Mucosa of stomach (tissue), 1 donor: ENCODE data around the gene GPR153.

Experiments used
- H3K27me3 ChIP-seq: one replicate; pipeline ENCODE4 v1.7.0; 2013; ENCODE audit warnings: mild to moderate bottlenecking, low read length; ENCODE audit not compliant: control insufficient read depth, insufficient read depth
- H3K36me3 ChIP-seq: one replicate; pipeline ENCODE4 v1.7.0; 2013; ENCODE audit warnings: low read length; ENCODE audit not compliant: control insufficient read depth, insufficient read depth
- H3K4me1 ChIP-seq: one replicate; pipeline ENCODE4 v1.7.0; 2013; ENCODE audit warnings: mild to moderate bottlenecking, low read length; ENCODE audit not compliant: control insufficient read depth, insufficient read depth
- H3K4me3 ChIP-seq: one replicate; pipeline ENCODE4 v1.7.0; 2013; ENCODE audit warnings: low read length
- H3K9ac ChIP-seq: one replicate; pipeline ENCODE4 v1.7.0; 2013; ENCODE audit warnings: mild to moderate bottlenecking, low read length, moderate library complexity
- H3K9me3 ChIP-seq: one replicate; pipeline ENCODE4 v1.7.0; 2013; ENCODE audit warnings: mild to moderate bottlenecking, low read length, moderate library complexity; ENCODE audit not compliant: control insufficient read depth
- donor health status: Pancreatic carcinoma.

Gene GPR153

DNA sequence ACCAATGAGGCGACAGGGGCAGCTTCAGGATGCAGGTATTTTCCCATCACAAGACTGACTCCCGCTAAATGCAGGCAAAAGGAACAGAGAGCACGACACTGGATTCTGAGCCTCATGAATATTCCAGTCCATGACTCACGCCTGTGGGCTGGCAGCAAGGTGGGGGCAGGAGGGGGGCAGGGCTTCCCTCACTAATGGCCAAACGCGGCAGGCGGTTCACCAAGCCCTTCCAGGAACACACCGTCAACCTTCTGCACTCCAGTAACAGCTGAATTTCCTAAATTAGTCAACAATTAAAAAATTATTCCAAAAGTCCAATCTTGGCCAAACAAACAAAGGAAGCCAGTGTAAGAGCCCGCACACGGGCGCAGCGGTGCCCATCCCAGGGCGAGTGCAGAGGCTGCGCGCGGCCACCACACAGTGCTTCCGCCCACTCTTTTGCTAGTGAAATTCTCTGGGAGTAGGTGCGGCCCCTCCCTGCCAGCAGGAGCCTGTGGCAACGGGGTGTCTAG is 12.5 kb upstream of the GPR153 start:
- no peak overlapping the region for H3K9ac ChIP-seq
- H3K27me3 ChIP-seq: no peaks in the 10 kb centered on the region
- H3K4me3 ChIP-seq: no peak overlapping the region
- H3K36me3 ChIP-seq: no peaks in the 10 kb centered on the region
- no peaks in the 10 kb centered on the region for H3K9me3 ChIP-seq
- peaks cover 24% of the 10 kb centered on the region for H3K4me1 ChIP-seq

DNA sequence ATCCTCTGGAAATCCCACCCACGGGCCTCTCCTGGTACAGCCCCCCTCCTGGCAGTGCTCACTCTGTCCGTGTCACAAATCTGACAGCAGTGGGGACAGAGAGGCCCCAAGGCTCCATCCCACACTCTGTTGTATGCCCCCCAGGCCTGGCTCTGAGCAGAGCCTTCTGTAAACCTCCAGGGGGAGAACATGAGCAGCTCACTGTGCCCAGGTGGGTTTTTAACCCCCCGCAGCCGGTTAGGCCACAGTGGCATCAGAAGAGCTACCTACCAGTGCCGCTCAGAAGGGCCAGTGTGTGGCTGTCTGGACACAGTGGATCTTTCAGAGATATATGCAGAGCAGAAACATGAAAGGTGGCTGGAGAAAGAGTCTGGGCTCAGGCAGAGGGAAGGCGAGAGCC is 12.0 kb upstream of the GPR153 start:
- H3K4me1 ChIP-seq: peaks cover 24% of the 10 kb centered on the region

DNA sequence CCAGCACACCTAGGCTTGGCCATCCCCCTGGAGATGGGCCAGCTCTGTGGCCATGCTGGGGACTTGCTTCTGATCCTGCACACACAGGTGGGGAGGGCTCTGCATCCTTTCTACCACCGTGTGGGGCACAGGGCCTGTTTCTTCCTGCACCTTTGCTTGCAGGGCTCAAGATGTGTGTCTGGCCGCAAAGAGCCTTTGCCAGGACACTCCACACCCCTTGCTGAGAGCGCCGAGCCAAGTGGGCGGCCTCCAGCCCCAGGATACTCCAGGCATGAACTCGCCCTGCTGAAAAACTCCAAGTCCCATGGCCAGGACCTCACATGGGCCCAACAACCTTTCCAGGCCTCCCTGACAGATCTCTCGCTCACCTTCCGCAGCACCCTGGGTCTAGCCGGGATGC is 11.6 kb upstream of the GPR153 start:
- Histone ChIP-seq H3K4me3 (no peak overlapping the region), H3K9ac (no peak overlapping the region), H3K4me1 (peaks cover 24% of the 10 kb centered on the region)

More for the DNA sequence above, 12.0 kb upstream of the GPR153 start:
- H3K36me3 ChIP-seq: no peaks in the 10 kb centered on the region
- no peak overlapping the region for H3K9ac ChIP-seq
- no peak overlapping the region for H3K4me3 ChIP-seq
- H3K27me3 ChIP-seq: no peaks in the 10 kb centered on the region
- no peaks in the 10 kb centered on the region for H3K9me3 ChIP-seq

DNA sequence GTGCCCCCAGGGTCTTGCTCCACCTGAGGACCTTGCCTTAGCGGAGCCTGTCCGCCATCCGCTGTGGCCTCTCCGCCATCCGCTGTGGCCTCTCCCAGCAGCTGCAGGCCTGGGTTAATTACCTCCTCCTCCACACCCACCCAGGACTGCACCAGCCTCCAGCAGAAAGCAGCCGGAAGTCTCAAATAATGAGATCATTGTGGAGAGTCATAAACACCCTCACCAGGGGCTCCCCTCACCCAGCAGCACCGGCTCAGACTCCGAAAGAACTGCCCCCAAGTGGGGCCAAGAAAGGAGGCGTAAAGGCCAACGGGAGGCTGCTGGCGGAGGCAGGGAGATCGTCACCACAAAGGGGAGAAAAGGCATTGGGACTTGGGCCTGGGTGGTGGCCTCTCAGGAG is 10.7 kb upstream of the GPR153 start:
- peaks cover 24% of the 10 kb centered on the region for H3K4me1 ChIP-seq
- no peaks in the 10 kb centered on the region for H3K27me3 ChIP-seq
- no peaks in the 10 kb centered on the region for H3K36me3 ChIP-seq
- no peak overlapping the region for H3K4me3 ChIP-seq
- H3K9ac ChIP-seq: no peak overlapping the region
- no peaks in the 10 kb centered on the region for H3K9me3 ChIP-seq

More for the DNA sequence above, 11.6 kb upstream of the GPR153 start:
- H3K36me3 ChIP-seq: no peaks in the 10 kb centered on the region
- no peaks in the 10 kb centered on the region for H3K27me3 ChIP-seq
- H3K9me3 ChIP-seq: no peaks in the 10 kb centered on the region

DNA sequence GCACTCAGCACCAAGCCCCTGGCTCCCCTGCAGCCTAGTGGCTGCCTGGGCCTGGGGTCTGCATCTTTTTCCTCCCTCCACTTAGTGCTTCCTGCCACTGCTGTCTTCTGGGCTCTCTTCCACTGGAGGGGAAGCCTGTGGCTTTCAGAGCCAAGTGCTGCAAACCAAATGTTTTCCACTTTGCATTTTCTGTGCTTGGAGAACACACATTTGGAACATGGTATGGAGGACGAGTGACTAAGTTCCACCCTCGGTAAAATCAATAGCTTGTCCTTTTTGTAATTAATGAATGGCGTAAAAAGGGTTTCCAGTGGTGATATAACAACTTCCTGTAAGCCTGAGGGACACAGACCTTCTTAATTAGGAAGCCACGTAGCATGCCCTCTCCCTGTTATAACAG is 10.1 kb upstream of the GPR153 start:
- H3K36me3 ChIP-seq: no peaks in the 10 kb centered on the region
- peaks cover 24% of the 10 kb centered on the region for H3K4me1 ChIP-seq
- H3K9me3 ChIP-seq: no peaks in the 10 kb centered on the region
- H3K27me3 ChIP-seq: no peaks in the 10 kb centered on the region
- H3K9ac ChIP-seq: no peak overlapping the region
- H3K4me3 ChIP-seq: no peak overlapping the region

DNA sequence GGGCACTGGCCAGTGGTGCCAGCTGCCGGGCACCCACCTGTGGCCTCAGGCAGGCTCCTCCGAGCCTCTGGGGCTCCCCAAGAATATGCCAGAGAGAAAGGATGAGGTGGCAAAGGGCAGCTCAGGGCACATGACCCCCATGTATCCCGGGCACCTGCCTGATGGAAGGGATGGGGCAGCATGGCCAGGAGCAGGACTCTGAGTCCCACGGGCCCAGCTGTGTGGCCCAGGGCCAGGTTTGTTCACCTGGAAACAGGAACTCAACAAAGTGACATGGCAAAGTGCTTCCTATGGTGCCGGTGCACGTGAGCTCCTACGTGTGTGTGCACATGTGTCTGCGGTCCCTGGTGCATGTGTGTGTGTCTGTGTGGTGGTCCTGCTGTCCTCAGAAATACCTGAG is 9.5 kb upstream of the GPR153 start:
- Histone ChIP-seq H3K9ac (no peak overlapping the region), H3K36me3 (no peaks in the 10 kb centered on the region), H3K4me1 (peaks cover 24% of the 10 kb centered on the region), H3K27me3 (no peaks in the 10 kb centered on the region), H3K9me3 (no peaks in the 10 kb centered on the region), H3K4me3 (no peak overlapping the region)

DNA sequence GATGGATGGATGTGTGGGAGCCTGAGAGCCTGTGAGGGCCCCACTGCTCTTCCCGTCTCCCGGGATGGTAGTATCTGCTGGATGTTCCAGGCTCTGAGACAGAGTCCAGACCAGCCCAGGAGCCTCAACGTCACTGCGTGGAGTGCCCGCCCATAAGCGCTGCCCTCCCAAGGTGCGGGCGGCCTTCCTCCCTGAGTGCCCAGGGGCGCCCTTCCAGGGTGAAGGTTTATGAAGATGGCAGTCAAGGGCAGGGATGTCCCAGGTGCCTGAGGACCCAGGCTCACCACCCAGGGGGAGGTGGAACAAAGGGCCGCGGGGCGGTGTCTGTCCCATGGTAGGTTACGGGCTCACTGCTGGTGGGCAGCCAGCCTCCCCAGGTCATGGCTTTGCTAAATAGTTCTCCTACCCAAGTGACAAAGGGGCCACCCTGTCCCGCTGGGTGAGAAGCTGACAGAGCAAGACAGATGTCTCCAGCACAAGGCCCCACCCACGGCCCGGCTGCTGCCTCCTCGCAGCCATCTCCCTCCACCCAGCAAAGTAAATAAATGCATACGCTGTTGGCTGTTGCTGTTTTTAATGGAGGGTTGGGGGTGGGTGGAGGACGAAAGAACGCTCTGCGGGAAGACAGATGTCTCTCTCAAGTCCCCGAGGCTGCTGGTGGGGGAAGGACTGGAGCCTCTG is 9.0 kb upstream of the GPR153 start:
- H3K9ac ChIP-seq: no peak overlapping the region
- H3K4me1 ChIP-seq: peaks cover 24% of the 10 kb centered on the region
- H3K4me3 ChIP-seq: no peak overlapping the region
- H3K9me3 ChIP-seq: no peaks in the 10 kb centered on the region
- H3K36me3 ChIP-seq: no peaks in the 10 kb centered on the region
- H3K27me3 ChIP-seq: no peaks in the 10 kb centered on the region

DNA sequence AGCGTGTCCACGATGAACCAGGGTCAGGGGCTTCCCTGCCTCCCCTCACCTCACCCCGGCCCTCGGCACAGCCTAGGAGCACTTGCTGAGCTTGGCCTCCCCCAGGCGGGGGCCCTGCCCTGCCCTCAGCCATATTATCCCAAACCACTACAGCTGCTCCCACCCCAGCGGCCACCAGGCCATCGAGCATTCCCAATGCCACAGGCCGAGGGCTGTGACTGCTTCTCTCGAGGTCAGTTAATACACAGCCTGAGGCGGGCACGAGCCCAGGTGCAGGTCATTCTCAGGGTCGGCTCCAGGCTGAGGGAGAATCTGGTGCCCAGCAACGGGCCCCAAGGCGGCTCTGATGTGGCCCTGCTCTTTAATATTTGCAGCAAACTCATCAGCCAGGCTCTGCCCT is 8.4 kb upstream of the GPR153 start:
- no peak overlapping the region for H3K4me3 ChIP-seq
- no peaks in the 10 kb centered on the region for H3K27me3 ChIP-seq
- no peak overlapping the region for H3K9ac ChIP-seq
- H3K36me3 ChIP-seq: no peaks in the 10 kb centered on the region
- peaks cover 24% of the 10 kb centered on the region for H3K4me1 ChIP-seq
- H3K9me3 ChIP-seq: no peaks in the 10 kb centered on the region

DNA sequence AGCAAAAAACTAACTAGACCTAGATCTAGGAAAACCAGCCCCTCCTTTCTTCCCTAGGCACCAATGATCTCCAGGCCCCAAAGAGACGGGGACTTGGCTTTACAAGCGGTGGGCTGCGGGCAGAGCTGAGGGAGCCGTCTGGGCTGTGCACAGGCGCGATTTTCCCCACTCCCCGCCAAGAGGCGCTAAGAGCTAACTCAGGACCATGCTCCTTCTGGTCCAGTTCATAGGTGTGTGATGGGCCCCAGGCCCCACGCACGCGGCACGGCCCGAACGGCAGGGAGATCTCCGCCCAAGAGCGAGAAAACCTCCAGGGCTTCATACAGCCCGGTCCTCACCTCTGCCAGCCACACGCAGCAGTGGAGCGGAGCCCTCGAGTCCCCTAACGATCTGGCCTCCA is 7.5 kb upstream of the GPR153 start:
- peaks cover 24% of the 10 kb centered on the region for H3K4me1 ChIP-seq

DNA sequence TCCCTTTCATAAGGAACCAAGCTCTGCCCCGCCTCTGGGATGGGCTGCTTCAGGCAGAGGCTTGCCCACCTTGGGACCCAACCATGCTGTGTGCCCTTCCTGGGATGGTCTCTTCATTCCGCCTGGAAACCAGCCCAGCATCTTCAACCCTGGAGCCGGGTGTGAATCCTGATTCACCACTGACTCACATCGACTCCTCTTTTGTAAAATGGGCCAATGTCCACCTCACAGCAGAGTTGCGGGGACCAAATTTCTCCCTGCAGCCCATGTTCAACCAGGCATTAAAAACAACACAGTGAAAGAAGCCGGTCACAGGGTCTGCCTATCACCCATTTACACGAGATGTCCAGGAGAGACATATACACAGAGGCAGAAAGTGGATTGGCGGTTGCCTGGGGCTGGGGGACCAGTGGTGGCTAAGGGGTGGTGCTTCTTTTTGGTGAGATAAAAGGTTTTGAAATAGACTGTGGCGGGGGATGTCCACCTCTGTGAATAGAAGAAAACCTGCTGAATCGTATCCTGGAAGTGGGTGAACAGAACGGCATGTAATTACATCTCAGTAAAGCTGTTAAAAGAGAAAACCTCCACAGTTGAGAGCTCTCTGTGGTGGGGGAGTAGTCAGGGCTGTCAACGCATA is 6.9 kb upstream of the GPR153 start:
- Histone ChIP-seq H3K9me3 (no peaks in the 10 kb centered on the region), H3K36me3 (no peaks in the 10 kb centered on the region), H3K27me3 (no peaks in the 10 kb centered on the region), H3K4me1 (peaks cover 24% of the 10 kb centered on the region), H3K9ac (no peak overlapping the region), H3K4me3 (no peak overlapping the region)

More for the DNA sequence above, 7.5 kb upstream of the GPR153 start:
- Histone ChIP-seq H3K4me3 (no peak overlapping the region), H3K9ac (no peak overlapping the region), H3K27me3 (no peaks in the 10 kb centered on the region), H3K36me3 (no peaks in the 10 kb centered on the region), H3K9me3 (no peaks in the 10 kb centered on the region)

DNA sequence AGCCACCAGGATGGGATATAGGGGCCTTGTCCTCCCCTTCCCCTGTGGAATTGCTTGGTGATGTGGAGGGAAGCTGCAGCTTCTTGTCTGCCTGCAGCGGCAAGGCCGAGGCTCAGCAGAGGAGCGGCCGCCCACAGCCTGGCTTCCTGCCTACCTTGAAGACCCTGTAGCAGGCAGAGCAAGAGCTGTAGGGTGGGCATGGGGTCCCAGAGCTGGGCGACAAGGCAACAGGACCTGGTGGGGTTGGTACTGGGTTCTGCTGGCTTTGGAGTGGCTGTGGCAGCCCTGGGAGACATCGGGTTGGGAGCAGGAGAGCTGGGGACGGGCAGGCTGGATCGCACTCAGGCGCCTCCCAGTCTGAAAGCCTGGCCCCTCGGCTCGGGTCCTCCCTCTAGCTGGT is 5.7 kb upstream of the GPR153 start:
- Histone ChIP-seq H3K27me3 (peaks cover 8% of the 10 kb centered on the region), H3K36me3 (no peaks in the 10 kb centered on the region), H3K4me1 (peaks cover 22% of the 10 kb centered on the region), H3K4me3 (no peak overlapping the region), H3K9me3 (no peaks in the 10 kb centered on the region), H3K9ac (no peak overlapping the region)

DNA sequence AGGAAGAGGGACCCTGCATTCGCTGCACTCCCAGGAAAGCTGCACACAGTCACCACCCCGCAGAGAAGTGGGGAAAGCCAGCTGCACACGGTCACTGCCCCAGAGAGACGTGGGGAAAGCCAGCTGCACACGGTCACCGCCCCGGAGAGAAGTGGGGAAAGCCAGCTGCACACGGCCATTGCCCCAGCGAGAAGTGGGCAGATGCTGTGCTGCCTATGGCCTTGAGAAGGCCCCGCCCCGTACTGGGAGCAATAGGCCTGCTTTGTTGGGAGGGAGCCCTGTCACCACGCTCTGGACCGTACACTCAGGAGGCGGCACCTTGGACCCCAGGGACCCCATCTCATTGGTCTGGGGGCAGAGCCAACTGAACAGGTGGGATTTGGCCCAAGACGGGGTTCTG is 4.3 kb upstream of the GPR153 start:
- Histone ChIP-seq H3K9me3 (no peaks in the 10 kb centered on the region), H3K27me3 (peaks cover 13% of the 10 kb centered on the region)

More for the DNA sequence above, 4.3 kb upstream of the GPR153 start:
- no peaks in the 10 kb centered on the region for H3K36me3 ChIP-seq
- H3K9ac ChIP-seq: no peak overlapping the region
- H3K4me3 ChIP-seq: no peak overlapping the region
- H3K4me1 ChIP-seq: peaks cover 12% of the 10 kb centered on the region
